ENCODE measurements around the gene HINT1. TPM values are rescaled to one million over a fixed set of nuclear protein-coding genes. Genes with fewer than 3 reads are reported as not detected.
"Not testable (repeated sequence)": the region's sequence is repeated elsewhere in the genome, so short reads cannot be mapped to it uniquely, and the experiment has no call there.

Gene HINT1
- total RNA-seq, 4 donors from 2014 or later = 198 to 422 (median 249) TPM

DNA sequence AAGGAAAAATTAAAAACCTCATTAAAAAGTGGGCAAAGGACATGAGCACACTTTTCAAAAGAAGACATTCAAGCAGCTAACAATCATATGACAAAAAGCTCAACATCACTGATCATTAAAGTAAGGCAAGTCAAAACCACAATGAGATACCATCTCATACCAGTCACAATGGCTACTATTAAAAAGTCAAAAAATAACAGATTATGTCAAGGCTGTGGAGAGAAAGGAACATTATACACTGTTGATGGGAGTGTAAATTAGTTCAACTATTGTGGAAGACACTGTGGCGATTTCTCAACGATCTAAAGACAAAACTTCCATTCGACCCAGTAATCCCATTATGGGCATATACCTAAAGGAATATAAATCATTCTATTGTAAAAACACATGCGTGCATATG is 35.8 kb downstream of the HINT1 start:
- no peaks in the 10 kb centered on the region for H3K9me3 ChIP-seq
- H3K27ac ChIP-seq = no peak overlapping the region
- H3K36me3 ChIP-seq = no peaks in the 10 kb centered on the region
- no peaks in the 10 kb centered on the region for H3K27me3 ChIP-seq
- TF ChIP-seq, protein P1, sequence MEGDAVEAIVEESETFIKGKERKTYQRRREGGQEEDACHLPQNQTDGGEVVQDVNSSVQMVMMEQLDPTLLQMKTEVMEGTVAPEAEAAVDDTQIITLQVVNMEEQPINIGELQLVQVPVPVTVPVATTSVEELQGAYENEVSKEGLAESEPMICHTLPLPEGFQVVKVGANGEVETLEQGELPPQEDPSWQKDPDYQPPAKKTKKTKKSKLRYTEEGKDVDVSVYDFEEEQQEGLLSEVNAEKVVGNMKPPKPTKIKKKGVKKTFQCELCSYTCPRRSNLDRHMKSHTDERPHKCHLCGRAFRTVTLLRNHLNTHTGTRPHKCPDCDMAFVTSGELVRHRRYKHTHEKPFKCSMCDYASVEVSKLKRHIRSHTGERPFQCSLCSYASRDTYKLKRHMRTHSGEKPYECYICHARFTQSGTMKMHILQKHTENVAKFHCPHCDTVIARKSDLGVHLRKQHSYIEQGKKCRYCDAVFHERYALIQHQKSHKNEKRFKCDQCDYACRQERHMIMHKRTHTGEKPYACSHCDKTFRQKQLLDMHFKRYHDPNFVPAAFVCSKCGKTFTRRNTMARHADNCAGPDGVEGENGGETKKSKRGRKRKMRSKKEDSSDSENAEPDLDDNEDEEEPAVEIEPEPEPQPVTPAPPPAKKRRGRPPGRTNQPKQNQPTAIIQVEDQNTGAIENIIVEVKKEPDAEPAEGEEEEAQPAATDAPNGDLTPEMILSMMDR (IDR thresholded peaks at IDR 0.05) = no peak
- TF ChIP-seq POLR2A (IDR thresholded peaks at IDR 0.05) = no peak
- H3K4me3 ChIP-seq = no peak overlapping the region
- H3K4me1 ChIP-seq = no peaks in the 10 kb centered on the region
- no peak for DNase-seq

DNA sequence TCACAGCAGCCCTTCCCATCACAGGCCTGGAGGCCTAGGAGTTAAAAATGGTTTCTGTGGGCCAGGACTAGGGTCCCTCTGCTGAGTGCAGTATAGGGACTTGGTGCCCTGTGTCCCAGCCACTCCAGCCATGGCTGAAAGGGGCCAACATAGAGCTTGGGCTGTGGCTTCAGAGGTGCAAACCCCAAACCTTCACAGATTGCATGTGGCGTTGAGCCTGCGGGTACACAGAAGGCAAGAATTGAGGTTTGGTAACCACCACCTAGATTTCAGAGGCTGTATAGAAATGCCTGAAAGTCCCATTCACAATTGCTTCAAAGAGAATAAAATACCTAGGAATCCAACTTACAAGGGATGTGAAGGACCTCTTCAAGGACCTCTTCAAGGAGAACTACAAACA is 37.8 kb downstream of the HINT1 start:
- not testable (repeated sequence) for DNase-seq, H3K9me3 ChIP-seq, H3K27me3 ChIP-seq, H3K4me3 ChIP-seq, H3K36me3 ChIP-seq, H3K4me1 ChIP-seq, H3K27ac ChIP-seq

DNA sequence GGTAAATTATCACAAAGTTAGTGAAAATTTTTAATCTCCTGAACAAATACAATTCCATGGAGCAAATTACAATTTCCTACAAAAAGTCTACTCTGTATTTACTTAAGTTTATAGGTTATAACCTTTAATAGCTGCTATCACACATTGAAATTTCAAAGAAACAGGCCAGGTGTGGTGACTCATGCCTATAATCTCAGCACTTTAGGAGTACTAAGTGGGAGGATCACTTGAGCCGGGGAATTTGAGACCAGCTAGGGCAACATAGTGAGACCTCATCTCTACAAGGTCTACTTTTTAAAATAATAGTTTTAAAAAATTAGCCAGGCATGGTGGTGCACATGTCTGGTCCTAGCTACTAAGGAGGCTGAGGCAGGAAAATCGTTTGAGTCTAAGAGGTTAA is 50.3 kb downstream of the HINT1 start:
- H3K9me3 ChIP-seq = no peaks in the 10 kb centered on the region

DNA sequence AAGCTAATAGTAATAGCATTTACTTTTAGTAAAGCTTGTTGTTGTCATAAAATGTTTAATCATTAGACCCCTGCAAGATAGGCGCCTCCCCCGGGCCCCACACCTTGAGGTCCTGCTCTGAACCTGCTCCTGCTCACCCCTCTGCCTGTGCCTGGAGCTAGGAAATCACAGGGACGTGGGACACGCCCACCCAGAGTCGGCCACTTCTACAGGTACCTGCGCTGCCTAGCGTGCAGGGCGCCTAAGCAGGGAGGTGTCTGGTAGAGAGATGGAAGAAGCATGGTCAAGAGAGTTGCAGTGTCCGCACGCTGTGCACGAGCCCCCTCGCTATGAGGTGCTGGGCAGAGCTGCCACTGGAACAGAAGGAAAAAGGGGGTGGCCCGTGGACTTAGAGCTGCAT is 52.6 kb downstream of the HINT1 start:
- TF ChIP-seq, protein P1 (IDR thresholded peaks at IDR 0.05) = no peak
- TF ChIP-seq POLR2A (IDR thresholded peaks at IDR 0.05) = no peak
- Histone ChIP-seq H3K27me3 (no peaks in the 10 kb centered on the region), H3K4me3 (no peak overlapping the region), H3K4me1 (no peaks in the 10 kb centered on the region), H3K27ac (no peak overlapping the region), H3K36me3 (no peaks in the 10 kb centered on the region), H3K9me3 (no peaks in the 10 kb centered on the region)
- no peak for DNase-seq

More for the DNA sequence above, 50.3 kb downstream of the HINT1 start:
- no peak for DNase-seq
- Histone ChIP-seq H3K4me3 (no peak overlapping the region), H3K36me3 (no peaks in the 10 kb centered on the region), H3K27me3 (no peaks in the 10 kb centered on the region), H3K4me1 (no peaks in the 10 kb centered on the region), H3K27ac (no peak overlapping the region)
- TF ChIP-seq, protein P1 (IDR thresholded peaks at IDR 0.05) = no peak
- TF ChIP-seq POLR2A (IDR thresholded peaks at IDR 0.05) = no peak

DNA sequence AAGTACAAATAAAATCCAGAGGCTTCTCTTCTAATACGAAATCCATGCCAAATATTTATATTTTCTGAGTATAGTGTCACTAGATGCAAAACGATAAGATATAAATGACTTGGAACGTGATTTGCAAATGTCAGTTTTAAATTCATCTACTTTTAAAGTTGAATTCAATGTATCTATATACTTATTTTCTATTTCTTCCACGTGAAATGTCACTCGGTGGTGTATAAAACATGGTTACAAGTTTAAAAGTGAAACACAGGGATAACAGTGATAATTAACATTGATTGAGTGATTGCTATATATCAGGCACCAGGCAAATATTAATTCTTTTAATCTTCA is 54.8 kb downstream of the HINT1 start:
- H3K9me3 ChIP-seq = no peaks in the 10 kb centered on the region
- no peak for DNase-seq
- H3K27ac ChIP-seq = no peak overlapping the region
- no peaks in the 10 kb centered on the region for H3K36me3 ChIP-seq
- no peaks in the 10 kb centered on the region for H3K27me3 ChIP-seq
- H3K4me3 ChIP-seq = no peak overlapping the region
- no peak for TF ChIP-seq POLR2A (IDR thresholded peaks at IDR 0.05)
- TF ChIP-seq, protein P1 (IDR thresholded peaks at IDR 0.05) = no peak
- H3K4me1 ChIP-seq = no peaks in the 10 kb centered on the region

DNA sequence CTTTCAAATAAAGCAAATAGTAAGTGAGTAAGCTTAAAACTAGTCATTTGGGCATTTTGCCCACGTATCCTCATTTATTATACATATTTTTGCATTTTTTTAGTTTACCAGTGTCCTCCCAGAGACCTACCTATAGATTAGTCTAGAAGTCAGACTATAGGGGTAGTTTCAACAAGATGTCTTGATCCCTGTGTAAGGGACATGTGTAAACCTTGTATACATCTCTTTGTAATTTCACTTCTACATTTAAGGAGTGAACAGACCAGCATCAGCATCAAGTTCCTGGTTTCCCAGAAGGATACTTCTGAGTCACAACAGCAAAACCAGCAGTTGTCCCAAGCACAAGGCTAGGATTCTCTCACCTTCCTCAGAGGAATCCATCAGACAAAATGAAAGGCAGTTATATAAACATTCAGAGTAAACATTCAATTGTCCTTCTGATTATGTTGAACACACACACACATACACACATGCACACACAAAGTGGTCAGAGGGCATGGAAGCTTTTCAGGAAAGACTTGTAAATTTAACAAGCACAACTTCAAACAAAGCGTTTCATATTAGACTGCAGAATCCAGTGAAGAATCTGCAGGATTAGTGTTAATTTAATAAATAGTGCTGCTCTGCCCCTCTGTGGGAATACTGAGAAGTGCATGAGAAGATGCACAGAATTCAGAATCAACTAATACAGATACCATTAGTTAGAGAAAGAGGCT is 55.4 kb downstream of the HINT1 start:
- no peaks in the 10 kb centered on the region for H3K9me3 ChIP-seq
- TF ChIP-seq, protein P1 (IDR thresholded peaks at IDR 0.05) = peak; percentile 55 to 85 (median 70)
- TF ChIP-seq POLR2A (IDR thresholded peaks at IDR 0.05) = no peak
- no peak overlapping the region for H3K4me3 ChIP-seq
- no peaks in the 10 kb centered on the region for H3K36me3 ChIP-seq
- H3K4me1 ChIP-seq = no peaks in the 10 kb centered on the region
- peak in 1 of 3 donors; percentile 18 for DNase-seq
- no peaks in the 10 kb centered on the region for H3K27me3 ChIP-seq
- H3K27ac ChIP-seq = no peak overlapping the region

Other genes starting within 250 kb of the HINT1 start
- 1 to 10 TPM; 6.6 to 8.8 (median 7.9) TPM for gene LYRM7, start 5.7 kb upstream of the HINT1 start, total RNA-seq
- 100 to 1,000 TPM in 2 of 4 donors, 10 to 100 TPM in 2; 49.9 to 125 (median 91.4) TPM for gene CDC42SE2, start 98.8 kb upstream of the HINT1 start, total RNA-seq

All from Peyer's patch (tissue), 4 donors.